NCI-H1436 treated with DMSO at 0.1 percent for 48 hours (cell line): ENCODE measurements around the gene SLC22A12.
"Not testable (repeated sequence)": the region's sequence is repeated elsewhere in the genome, so short reads cannot be mapped to it uniquely, and the experiment has no call there.

Source experiments
- DNase-seq: peaks from one replicate; lab custom pipeline; 2025; lab: John Stamatoyannopoulos, UW

SLC22A12 gene

DNA sequence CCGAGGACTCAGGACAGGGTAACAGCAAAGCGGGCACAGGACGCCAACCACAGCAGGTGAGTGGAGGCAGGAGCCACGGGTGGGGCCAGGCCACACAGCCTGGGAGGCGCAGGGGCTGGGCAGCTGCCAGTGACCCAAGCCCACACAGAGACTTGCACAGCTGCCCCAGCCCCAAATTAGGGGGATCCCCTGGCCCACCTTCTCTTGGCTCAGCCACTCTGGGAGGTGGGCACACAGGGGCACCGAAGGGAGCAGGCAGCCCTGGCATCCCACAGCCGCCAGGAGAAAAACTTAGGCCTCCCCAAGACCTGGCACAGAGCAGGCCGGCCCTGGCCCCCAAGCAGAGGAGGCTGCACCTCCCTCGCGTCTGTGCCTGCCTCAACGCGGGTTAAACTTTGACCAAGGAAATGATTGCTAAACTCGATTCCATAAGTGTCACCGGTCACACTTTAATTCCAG, at the start of gene SLC22A12:
Gene SLC22A12 (plus strand): TSS at position 458 of the 459 bp plus-strand sequence. CDS start 337 bp downstream, outside the sequence.
- DNase-seq = no peak

DNA sequence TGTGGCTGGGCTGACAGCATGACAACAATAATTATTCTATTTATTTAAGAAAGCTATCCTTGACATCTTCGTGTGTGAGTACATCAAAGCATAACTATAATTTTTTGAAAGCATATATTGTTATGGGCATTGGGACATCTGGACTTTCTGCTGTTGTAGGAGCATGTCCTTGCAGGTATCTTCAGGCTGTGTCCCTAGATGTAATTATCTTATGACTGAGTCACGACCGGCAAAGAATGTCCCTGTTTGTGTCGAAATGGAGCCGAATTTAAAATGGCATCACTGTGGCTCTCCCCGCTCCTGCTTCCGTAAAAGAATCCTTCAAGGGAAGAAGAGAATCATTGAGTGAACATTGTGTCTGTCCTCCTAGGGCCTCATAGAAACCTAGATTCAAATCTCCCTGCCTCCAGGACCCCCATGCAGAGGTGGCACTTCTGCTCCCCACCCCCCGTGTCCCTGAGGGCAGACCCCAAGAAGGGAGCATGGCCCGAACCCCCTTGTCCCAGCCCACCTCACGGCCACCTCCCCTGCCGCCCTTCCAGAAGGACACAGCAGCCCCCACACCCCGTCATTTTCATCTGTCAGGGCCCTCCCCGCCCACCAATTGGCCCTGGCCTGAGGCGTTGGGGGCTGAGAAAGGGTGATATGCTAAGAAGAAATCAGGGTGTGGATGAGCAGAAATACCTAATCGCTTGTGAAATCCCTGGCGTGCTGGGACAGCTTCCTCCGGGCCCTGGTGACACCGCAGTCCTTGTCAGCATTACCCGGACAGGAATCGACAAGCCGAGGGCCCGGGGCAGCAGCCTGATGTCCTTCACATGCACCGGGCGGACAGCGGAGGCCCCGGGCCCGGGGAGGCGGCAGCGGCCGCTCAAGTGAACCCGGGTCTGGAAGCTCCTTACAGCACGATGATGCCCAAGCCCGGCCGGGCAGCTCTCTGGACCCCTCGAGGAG, 48.6 kb upstream of the SLC22A12 start:
- no peak for DNase-seq

DNA sequence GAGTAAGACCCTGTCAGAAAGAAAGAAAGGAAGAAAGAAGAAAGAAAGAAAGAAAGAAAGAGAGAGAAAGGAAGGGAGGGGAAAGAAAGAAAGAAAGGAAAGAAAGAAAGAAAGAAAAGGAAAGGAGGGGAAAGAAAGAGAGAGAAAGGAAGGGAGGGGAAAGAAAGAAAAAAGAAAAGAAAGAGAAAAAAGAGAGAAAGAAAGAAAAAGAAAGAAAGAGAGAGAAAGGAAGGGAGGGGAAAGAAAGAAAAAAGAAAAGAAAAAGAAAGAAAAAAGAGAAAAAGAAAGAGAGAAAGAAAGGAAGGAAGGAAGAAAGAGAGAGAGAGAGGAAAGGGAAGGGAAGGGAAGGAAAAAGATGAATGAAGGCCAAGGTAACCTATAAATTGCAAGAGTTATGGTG, 47.2 kb upstream of the SLC22A12 start:
- DNase-seq = no peak

DNA sequence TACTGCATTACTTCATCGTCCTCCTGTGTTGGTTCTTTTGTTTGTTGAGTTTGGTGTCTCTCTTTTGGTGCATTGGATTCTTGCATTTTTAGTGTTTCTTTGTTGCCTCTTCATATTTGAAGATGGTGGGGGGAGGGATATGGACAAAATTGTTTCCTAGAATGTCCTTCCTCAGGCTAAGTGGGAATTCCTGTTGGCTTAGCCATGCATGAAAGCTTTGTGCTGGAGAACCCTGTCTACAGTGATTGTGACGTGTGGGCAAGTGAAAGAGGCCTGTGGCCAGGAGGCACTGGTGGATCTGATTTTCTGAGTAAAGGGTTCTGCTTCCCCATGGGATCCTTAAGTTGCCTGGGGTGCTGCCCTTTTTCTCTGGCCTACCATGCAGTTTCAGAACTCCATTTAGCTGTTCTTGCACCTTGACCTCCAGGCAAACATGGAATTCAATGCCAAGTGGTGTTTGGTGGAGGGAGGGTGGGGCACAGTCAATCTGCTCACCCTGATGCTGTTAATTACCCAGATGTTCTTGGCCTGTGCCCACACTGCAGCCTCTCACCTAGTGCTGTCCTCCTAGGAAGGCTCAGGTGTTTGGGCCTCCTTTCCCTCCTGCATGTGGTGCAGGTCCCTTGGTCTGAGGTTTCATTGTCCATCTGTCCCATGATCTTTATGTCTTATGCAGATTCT, 46.3 kb upstream of the SLC22A12 start:
- no peak for DNase-seq

DNA sequence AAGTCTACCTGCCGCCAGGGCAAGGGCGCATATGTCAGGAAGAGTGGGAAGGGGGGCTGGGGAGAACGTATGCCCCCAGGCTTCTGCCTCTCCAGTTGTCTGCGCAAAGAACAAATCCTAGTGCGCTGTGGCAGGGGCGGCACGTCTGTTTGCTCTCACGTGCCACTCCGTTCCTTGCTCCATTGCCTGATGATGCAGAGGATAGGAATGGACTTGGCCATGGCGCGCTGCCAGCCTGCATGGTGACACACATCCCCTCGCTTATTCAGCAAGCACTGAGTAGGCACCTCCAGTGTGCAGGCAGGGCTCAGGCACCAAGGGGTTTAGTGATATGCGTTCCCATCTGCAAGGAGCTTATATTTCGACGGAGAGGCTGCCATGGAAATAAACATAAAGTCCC, 45.4 kb upstream of the SLC22A12 start:
- DNase-seq = no peak

DNA sequence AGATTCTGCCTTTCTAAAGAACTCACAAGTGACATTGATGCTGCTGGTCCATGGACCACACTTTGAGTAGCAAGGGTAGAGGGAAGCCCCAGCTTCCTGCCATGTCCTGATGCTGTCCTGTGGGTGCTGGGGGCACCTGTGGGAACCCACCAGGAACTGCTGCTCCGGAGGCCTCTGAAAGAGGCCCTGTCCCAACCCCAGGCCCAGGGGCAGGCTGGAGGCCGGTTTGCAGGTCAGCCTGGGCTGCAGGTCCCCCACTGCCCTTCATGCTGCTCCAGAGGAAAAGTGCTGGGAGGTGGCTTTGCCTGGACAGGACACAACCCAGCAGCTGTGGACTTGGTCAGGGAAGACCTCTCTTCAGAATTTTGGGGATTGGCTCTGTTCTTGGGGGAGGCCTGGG, 44.8 kb upstream of the SLC22A12 start:
- DNase-seq = no peak

DNA sequence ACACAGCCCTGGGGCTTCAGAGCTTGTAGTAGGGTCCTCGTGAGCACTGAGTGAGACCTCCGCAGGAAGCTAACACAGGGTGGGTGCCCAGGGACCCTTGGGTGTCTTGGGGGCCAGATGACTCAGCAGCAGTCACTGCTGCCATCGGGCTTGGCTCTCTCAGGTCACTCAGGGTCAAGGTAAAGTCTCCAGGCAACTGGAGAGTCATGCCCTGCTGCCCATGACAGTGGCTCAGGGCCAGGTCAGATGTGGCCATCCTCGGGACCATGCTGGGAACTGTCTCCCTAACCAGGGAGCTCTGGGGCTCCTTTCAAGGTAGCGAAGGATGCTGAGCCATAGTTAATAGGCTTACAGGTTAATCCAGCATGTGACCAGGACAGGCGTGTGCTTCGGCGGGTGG, 44.4 kb upstream of the SLC22A12 start:
- no peak for DNase-seq

DNA sequence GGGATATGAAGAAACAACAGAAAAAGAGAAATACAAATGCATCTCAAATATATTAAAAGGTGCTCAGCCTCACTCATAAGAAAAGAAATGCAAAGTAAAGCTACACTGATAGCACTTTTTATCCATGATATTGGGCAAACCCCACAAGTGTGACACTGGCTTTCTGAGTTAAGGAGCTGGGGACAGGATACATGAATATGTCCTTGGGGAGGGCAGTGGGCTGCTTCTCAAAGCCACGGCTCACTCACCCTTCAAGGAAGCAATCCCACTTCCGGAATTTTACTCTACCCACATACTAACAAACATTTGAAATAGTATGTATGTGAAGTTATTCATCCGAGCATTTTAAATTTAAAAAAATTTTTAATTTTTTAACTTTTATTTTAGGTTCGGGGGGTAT, 41.1 kb upstream of the SLC22A12 start:
- no peak for DNase-seq

DNA sequence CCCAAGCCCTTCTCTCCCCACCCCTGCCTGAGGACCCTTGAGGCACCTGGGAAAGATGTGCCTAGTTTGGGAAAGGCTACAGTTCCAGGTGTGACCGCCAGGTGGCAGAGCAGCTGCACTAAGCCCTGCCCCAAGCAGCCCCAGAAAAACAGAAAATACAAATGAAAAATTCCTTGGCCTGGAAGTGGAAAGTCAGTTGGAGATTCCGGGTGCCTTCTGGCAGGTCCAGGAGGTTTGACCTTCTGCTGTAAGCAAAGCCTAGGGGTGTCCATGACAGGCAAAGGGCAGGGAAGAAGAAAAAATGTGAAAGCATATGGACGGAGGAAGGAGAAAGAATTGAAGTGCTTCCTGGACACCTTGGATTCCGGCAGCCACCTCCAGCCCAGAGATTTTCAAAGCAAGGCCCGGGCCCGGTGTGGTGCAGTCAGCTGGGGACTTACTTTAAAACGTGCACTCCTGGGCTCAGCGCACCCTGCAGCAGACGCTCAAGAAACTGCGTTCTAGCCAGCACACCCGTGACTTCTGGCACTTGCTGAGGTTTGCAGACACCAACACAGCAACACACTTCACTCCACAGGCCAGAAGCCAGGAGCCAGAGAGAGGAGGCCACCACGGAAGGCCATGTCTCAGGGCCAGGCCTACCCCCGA, 37.3 kb upstream of the SLC22A12 start:
- no peak for DNase-seq

DNA sequence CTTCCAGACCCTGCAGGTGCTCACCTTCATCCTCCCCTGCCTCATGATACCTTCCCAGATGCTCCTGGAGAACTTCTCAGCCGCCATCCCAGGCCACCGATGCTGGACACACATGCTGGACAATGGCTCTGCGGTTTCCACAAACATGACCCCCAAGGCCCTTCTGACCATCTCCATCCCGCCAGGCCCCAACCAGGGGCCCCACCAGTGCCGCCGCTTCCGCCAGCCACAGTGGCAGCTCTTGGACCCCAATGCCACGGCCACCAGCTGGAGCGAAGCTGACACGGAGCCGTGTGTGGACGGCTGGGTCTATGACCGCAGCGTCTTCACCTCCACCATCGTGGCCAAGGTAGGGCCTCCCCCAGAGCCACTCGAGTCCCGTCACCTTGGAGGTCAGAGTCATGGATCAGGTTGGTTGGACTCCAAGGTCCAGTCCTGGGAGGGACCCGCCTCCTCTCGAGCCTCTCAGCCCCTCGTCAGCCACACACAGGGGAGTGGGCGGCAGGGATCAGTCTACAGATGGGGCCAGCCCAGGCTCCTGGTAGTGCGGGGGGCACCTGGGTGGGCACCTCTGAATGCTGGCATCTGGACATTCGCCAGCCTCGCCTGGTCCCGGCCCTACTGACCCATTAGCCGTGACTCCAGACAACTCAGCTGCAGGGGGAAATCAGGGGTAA, 34.8 kb upstream of the SLC22A12 start:
- no peak for DNase-seq

DNA sequence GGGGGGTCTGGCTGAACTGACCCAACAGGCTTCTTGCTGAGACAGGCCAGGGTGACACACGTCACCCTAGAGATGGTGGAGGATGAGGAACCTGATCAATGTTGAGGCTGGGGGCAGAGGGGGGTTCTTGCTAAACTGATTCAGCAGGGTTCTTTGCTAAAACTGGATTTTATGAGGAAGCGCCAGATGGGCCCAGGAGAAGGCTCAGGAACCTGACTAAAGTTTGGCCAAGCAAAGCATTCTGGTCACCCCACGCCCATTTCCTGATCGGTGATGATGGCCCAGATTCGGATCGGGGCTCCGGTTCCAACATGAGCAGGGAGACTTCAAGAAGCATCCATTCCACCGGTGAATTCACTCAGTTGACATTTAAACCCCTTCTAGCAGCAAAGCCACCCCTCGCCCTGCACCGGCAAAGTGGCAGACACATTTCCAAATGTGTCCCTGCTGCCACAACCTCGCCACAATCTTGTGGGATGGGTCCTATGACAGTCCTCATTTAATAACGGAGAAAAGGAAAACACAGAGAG, 34.2 kb upstream of the SLC22A12 start:
- DNase-seq = no peak

DNA sequence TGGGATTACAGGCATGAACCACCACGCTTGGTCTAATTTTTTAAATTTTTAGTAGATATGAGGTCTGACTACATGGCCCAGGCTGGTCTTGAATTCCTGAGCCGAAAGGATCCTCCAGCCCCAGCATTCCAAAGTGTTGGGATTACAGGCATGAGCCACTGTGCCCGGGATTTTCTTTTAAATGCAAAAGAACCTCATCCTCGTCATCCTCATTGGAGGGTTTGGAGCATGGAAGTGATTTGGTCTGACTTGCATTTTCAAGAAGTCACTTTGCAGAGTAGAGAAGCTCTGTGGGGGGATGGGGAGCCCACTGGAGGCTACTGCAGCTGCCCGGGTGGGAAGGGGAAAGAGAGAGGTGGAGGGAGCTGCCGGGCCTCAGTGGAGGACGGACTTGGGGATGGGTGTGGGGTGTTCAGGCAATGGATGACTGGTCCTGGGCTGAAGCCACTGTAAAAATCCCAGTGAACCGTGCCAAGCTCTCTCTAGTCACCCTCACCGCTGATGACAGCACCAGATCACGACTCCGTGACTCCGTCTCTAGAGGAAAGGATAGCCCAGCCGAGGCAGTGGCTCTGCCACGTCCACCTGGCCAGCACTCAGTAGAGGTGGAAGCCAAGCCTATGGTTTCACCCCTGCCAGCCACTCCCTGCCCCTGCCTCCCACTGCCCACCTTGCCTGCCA, 32.8 kb upstream of the SLC22A12 start:
- no peak for DNase-seq

DNA sequence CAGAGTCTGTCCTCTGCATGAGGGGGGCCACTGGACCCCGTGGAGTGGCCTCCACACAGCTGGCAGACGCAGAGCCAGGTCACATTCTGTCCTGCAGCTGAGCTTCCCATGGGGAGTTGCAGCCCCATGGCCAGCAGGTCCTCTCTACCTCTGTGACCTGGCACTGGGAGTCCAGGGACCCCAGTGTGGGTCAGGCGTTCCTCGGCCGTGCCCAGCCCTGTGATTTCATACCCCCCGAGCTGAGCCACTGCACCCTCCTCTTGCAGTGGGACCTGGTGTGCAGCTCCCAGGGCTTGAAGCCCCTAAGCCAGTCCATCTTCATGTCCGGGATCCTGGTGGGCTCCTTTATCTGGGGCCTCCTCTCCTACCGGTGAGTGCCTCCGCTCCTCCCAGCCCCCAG, 32.2 kb upstream of the SLC22A12 start:
- no peak for DNase-seq

DNA sequence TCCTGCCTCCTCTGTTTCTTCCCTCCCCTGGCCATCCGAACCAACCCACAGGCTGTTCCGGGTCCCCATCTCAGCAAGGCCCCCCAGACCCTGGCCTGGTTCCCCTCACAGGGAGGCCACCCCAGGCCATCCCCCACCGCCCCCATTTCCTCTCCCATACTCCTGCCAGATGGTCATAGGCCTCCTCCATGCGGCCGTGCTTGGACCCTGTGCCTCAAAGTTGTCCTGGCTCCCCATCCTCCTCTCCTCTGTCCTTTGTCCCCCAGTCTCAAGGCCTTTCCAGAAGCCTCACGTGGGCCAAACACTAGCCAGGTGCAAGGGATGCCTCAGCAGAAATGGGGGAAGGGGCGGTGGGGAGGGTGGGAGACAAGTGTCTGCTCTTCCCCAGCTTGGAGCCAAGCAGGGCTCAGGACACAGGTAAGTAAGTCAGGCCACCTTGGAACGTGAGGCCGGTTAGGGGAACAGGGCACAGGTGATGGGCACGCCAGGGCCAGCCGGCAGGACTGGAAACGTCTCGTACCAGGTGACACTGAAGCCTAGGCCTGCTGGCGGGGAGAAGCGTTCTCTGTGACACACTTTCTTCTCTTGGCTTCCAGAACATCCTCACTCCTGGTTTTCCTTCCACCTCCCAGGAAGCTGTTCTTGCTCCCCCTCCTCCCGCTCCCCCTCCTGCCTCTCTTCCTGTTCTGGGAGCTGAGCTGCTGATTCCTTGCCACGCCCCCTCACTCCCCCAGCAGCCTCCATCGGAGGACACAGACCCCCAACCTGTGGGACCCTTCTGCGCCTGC, 31.5 kb upstream of the SLC22A12 start:
- DNase-seq = no peak

DNA sequence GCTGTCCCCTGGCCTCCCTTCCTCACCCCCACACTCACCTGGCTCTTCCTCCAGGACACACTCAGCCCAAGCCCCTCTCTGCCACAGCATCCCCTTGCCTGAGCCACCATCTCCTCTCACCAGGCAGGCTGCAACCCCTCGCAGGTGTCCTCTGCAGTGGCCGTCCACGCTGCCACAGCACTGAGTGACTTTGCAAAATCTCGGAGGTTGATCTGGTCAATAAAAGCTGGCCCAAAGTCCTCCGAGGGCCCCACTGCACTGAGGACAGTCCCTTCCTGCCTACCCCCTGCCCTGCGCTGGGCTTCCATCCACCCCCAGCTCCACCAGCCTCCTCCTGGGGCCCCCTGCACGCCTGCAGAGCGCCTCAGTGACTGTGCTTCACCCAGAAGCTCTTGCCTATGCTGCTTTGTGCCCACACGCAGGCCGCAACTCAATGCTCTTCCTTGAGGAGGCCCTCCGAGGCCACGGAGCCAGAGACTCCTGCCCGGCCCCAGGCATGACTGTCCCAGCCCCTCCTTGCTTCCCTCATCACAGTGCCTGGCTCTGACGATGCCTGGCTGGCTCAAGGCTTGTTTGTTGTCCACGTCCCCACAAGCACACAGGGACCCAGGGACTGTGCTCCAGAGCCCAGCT, 30.8 kb upstream of the SLC22A12 start:
- DNase-seq = no peak

DNA sequence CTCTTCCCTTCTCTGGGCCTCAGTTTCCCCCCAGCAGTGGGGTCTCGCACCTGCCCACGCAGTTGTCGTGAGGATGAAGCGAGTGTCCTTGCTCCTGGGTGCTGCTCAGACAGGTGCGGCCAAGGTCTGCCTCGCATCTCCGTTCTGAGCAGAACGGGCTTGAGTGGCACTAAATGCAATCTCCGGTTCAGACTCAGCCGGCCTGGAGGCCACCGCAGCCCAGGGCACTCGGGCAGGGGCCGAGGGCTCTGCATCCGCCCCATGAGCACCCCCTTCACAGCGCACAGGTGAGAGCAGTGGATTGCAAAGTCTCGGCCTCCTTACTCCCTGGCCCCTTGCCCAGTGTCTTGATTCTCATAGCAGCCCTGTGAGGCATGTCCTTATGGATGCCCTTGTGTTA, 30.1 kb upstream of the SLC22A12 start:
- DNase-seq = no peak

DNA sequence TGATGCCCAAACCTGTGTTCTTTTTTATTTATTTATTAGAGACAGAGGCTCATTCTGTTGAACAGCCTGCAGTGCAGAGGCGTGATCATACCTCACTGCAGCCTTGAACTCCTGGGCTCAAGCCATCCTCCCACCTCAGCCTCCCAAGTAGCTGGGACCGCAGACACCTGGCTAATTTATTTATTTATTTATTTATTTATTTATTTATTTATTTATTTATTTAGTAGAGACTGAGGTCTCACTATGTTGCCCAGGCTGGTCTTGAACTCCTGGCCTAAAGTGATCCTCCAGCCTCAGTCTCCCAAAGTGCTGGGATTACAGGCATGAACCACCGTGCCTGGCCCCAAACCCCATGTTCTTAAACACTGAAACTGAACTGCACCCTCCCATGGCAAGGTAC, 29.6 kb upstream of the SLC22A12 start:
- DNase-seq = not testable (repeated sequence)

DNA sequence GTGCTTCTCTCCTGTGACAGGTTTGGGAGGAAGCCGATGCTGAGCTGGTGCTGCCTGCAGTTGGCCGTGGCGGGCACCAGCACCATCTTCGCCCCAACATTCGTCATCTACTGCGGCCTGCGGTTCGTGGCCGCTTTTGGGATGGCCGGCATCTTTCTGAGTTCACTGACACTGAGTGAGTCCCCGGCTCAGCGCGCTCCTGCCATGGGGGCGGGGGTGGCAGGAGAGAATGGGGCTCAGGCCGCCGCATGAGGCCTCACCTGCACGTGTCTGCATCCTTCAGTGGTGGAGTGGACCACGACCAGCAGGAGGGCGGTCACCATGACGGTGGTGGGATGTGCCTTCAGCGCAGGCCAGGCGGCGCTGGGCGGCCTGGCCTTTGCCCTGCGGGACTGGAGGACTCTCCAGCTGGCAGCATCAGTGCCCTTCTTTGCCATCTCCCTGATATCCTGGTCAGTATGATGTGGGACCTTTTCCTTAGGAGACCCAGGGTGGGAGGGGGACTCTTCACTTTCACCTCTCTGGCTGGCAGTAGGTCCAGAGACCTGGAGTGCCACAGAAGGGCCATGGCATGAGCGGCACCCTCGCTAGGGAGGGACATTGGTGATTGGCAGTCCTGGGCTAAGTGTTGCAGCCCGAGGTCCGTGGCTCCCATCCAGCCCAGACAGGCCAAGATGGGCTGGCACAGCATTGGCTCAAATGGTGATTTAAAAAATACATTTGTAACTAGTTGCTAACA, 28.9 kb upstream of the SLC22A12 start:
- DNase-seq = no peak

DNA sequence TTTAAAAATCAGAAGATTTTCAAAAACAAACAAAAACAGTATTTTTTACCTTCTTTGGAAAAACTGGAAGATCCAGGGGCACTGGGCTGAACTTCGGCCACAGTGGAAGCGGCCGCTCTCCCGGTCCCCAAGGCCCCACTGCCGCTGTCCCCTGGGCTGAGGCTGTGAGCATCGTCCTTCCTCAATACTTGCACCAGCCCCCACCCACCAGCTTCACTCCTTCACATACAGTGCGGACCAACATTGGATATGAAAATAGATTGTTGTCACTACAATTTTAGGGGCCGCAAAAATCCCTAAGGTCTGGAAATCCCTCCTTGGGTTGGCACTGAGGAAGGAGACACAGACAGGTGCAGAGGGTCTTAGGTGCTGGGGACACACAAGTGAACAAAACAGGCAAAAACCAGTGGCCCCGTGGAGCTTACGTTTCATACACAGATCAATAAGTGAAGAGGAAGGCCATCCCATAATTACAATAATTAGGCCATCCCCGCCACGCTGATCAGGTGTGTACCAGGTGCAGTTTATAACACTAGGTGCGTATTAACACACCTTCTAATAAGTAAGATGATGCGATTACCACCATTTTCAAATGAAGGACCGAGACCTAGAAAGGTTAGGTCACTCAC, 28.2 kb upstream of the SLC22A12 start:
- DNase-seq = no peak
